ENCODE results near the gene SLC7A1. TPM values are rescaled to one million over a fixed set of nuclear protein-coding genes. Genes with fewer than 3 reads are reported as not detected.

SLC7A1 gene
- total and polyA plus RNA-seq, 2 of the 4 experiments (the other 2 are of a cell fraction): 9.7 to 22.3 TPM

GRCh38 chr13:29486551-29486950 is 108.9 kb downstream of the SLC7A1 start:
- H2AK5ac ChIP-seq (ENCODE audit: low read depth, low read length): no peak overlapping the region
- no peak overlapping the region for H4K5ac ChIP-seq (ENCODE audit: low read depth, low read length)
- H3K27me3 ChIP-seq (ENCODE audit: control insufficient read depth, insufficient read depth, low read length): peaks cover 56% of the 10 kb centered on the region
- no peak overlapping the region for H2AFZ ChIP-seq (replicated peaks; ENCODE audit: low read length, poor library complexity)
- H3K4ac ChIP-seq (ENCODE audit: low read depth, low read length): no peak overlapping the region
- in situ Hi-C loops (cut with MboI; ENCODE audit: low sequenced_read_pairs) (no loop called here), dilution Hi-C loops (cut with HindIII; ENCODE audit: low sequenced_read_pairs, unreplicated experiment) (no loop called here), intact Hi-C loops (cut with micrococcal nuclease) (no loop called here)
- H3K9me3 ChIP-seq (ENCODE audit: control insufficient read depth, insufficient read depth, low read length): no peaks in the 10 kb centered on the region
- POLR2A ChIA-PET (ENCODE audit: unreplicated experiment): no interaction called here
- H2BK5ac ChIP-seq (ENCODE audit: low read depth, low read length, poor library complexity, severe bottlenecking): no peak overlapping the region
- TF ChIP-seq MXI1 (IDR thresholded peaks at IDR 0.05; ENCODE audit: borderline replicate concordance, low read depth, low read length) (no peak), BHLHE40 (IDR thresholded peaks at IDR 0.05; ENCODE audit: low read depth, low read length) (no peak), SMC3 (IDR thresholded peaks at IDR 0.05; ENCODE audit: low read depth, low read length) (no peak), POLR2A (IDR thresholded peaks at IDR 0.05; ENCODE audit: low read depth, low read length) (no peak), RAD21 (IDR thresholded peaks at IDR 0.05; ENCODE audit: low read length) (no peak), FOS (IDR thresholded peaks at IDR 0.05; ENCODE audit: low read depth, low read length) (no peak), CTCF (conservative IDR thresholded peaks at IDR 0.05; ENCODE audit: low read depth, low read length) (no peak), ELK1 (IDR thresholded peaks at IDR 0.05; ENCODE audit: borderline replicate concordance, low read depth, low read length) (no peak)
- H3K4me3 ChIP-seq (ENCODE audit: insufficient read depth, low read depth, low read length): no peak overlapping the region
- CTCF ChIA-PET: no interaction called here
- BruUV-seq (replicated peaks): no TSS peak
- H3K79me1 ChIP-seq (ENCODE audit: low read depth in 1 of 2, low read length in 2 of 2): no peaks in the 10 kb centered on the region
- no peak overlapping the region for H3K56ac ChIP-seq (ENCODE audit: extremely low read depth, insufficient read depth, low read length)
- no peak overlapping the region for H2BK120ac ChIP-seq (ENCODE audit: low read depth, low read length)
- H3K9ac ChIP-seq (ENCODE audit: low read depth, low read length): no peak overlapping the region
- no peak overlapping the region for H2AK9ac ChIP-seq (replicated peaks; ENCODE audit: low read depth, low read length, poor library complexity)
- H2BK20ac ChIP-seq (ENCODE audit: low read depth, low read length): no peak overlapping the region
- H3K4me1 ChIP-seq (ENCODE audit: control insufficient read depth, insufficient read depth, low read length): no peaks in the 10 kb centered on the region
- no peak overlapping the region for H3K14ac ChIP-seq (replicated peaks; ENCODE audit: low read depth, low read length)
- H3K36me3 ChIP-seq (ENCODE audit: control insufficient read depth, insufficient read depth, low read length): no peaks in the 10 kb centered on the region
- DNase-seq (no peak), ATAC-seq (ENCODE audit: low read depth) (no peak)
- H3K9me1 ChIP-seq (ENCODE audit: insufficient read depth, low read length): peaks cover 4% of the 10 kb centered on the region; the same call in 1 of the 2 replicates
- H4K8ac ChIP-seq (ENCODE audit: low read depth in 2 of 2, low read length in 2 of 2): no peak overlapping the region
- no peak overlapping the region for H3K18ac ChIP-seq (ENCODE audit: low read depth, low read length)
- H4K20me1 ChIP-seq (ENCODE audit: insufficient read depth, low read length): no peaks in the 10 kb centered on the region
- H3K4me2 ChIP-seq (ENCODE audit: low read depth, low read length): no peak overlapping the region
- no peak overlapping the region for H3K27ac ChIP-seq (ENCODE audit: insufficient read depth, low read length)
- H4K91ac ChIP-seq (ENCODE audit: insufficient read depth, low read depth, low read length): no peak overlapping the region
- no CpG with 5 or more reads among the region's 3 CpGs for WGBS, 2 experiments (ENCODE audit: extremely low coverage in 2 of 2, insufficient read length in 1 of 2)
- no peak overlapping the region for H3K23ac ChIP-seq (ENCODE audit: low read depth, low read length)
- no peak overlapping the region for H2BK15ac ChIP-seq (ENCODE audit: low read depth, low read length)
